NCI-H226 (cell line): ENCODE measurements around the gene AKAP5.
A peak's percentile ranks its signal among the peaks of the same experiment; 100 is the strongest.
"Not testable (repeated sequence)": the region's sequence is repeated elsewhere in the genome, so short reads cannot be mapped to it uniquely, and the experiment has no call there.

ENCODE experiments used
- DNase-seq: peaks from one replicate; pipeline ENCODE4 v3.0.0-alpha.2; 2015

AKAP5 gene

DNA sequence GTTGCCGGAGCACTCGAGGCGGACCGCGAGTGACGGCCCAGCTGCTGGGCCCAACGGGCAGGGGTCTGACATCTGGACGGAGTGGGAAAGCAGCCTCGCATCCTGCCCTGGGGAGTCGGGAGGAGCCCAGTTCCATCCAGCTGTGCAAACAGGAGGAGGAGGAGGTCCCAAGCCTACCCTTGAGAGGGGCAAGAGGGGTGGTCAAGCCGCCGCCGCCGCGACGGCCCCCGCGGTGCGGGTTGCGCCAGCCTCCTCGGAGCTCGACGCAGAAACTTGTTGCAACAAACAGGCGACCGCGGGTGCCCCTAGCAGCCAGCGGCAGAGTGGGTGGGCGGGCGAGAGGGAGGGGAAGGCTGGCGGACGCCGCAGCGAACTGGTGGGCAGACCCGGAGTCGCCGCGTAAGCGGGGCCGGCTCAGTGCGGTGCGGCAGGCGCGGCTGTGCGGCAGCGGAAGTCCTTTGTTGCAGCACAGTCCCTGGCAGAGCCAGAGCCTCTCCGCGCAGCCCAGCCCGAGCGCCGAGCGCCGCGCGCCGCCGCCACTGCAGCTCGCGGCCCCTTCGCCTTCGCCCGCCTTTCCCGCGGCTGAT lies 39.1 kb downstream of the AKAP5 start, which contains the start of gene ZBTB1:
Gene ZBTB1 (plus strand): TSS at position 461 of the 587 bp plus-strand sequence. CDS start 16,735 bp downstream, outside the sequence.
- DNase-seq, result peak; percentile 71

DNA sequence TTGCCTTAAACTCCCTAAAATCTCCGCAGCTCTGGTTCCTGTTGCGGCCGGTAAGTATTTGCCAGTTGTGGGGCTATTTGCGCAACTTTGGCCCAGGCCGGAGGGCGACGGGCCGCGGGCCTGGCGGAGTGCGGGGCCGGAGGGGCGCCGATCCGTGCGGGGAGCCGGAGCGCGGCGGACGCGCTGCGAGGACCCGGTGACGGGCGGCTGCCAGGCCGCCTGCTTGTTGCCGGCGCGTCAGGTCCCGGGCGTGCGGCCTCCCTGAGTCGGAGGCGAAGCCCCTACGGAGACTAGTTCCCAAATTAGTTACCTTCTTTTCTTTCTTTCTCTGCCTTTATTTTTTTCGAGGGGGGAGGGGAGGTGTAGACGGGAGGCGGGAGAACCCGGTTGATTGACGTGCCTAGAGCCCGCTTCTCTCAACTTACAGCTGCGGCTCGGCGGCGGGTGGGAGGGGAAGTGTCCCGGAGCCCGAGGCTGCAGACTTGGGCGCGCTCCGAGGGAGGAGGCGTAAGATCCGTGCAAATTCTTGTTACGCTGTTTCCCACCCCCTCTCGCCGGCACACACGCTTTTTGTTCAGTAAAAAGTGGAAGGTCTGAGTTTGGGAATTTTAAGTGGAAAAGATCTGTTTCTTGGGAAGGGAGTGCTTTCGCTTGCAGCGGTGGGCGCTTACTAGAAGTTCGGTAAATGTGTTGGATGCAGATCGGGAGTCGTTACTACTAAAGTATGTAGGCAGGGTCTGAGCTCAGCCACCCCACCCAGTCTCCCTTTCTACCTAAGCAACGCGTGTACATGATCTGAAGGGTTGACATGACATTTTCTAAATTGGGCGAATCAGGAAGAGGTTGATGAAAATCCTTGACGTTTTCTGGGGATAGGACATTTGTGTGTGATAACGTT lies 39.8 kb downstream of the AKAP5 start:
- peak; percentile 84 for DNase-seq

DNA sequence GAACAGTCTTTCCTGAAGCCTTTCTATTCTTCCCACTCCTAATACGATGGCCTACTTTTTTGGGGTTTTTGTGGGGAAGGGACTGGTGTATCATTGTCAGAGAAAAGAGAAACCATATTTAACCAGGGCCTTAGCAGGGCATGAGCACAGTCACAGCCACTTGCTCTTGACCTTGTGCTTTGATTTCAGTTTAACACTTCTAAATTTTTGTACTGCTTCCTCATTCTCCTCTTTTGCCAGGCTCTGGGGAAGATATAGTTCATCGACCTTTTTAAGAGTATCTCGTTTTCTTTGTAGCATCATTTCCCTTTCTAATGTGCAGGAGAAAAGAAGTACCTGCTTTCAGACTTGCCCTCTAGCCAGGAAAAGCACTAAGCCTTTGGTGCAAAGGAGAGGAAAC lies 41.4 kb downstream of the AKAP5 start:
- no peak for DNase-seq

DNA sequence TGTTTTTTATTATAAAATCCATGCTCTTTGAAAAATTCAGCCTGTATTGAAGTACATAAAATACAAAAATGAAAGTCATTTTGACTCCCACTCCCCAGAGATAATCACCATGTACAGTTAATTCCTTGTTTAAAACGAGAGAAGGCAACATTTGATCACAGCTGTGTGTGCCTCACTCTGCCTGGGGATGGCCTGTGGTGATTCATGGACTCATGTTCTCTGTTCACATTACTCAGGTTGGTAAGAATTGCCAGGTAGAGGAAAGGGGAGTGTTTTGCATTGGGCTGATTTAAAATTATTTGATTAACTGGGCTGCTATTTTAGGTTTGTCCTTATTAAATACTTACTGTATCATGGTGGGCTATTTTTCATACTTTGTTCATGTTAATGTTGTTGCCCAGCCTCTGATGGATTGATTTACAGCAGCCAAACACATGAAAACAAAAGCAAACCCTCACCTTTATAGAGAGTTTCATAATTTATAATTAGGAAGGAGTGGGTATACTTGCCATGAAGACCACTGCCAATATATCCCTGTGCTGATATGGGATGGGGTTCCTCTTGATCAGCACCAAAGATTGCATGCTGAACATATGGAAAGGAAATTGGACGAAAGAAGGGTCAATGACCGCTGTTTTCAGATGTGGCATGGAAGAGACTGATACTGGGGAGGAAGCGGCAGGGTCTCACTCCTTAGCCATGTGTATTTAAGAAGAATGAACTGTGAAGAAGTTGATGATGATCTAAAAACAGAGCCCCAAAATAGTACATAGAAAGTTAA lies 42.3 kb downstream of the AKAP5 start:
- DNase-seq, result peak; percentile 26

DNA sequence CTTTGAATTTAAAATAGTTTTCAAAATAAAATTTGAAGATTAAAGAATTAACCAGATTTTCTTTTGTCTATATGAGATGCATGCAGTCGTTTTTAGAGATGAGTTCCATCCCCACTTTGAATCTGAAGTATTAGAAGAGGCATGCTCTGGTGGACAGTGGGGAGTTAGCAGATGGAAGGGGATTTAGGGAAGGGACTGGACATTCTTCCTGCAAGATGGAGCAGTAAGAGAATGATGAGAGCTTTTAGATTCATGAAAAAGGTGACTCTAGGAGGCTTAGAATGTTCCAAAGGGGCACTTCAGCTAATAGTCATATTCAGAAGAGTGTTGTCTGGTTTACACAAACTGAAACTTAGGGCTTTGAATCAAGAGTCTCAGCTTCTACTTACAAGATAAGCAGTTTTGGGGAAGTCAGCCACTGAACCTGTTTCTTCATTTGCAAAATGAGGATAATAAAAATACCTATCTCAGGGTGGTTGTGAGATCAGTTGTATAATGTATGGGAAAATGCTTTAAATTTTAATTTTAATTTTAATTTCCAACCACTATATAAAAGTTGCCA lies 43.0 kb downstream of the AKAP5 start:
- no peak for DNase-seq

DNA sequence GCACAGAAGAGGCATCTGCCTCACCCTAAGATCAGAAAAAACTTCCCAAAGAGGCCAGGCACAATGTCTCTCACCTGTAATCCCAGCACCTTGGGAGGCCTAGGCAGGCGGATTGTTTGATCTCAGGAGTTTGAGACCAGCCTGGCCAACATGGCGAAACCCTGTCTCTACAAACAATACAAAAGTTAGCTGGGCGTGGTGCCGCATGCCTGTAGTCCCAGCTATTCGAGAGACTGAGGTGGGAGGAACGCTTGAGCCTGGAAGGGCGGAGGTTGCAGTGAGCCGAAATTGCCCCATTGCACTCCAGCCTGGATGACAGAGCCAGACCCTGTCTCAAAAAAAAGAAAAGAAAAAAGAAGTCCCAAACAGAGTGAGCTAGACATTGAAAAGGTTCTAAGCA lies 43.7 kb downstream of the AKAP5 start:
- DNase-seq, result no peak

DNA sequence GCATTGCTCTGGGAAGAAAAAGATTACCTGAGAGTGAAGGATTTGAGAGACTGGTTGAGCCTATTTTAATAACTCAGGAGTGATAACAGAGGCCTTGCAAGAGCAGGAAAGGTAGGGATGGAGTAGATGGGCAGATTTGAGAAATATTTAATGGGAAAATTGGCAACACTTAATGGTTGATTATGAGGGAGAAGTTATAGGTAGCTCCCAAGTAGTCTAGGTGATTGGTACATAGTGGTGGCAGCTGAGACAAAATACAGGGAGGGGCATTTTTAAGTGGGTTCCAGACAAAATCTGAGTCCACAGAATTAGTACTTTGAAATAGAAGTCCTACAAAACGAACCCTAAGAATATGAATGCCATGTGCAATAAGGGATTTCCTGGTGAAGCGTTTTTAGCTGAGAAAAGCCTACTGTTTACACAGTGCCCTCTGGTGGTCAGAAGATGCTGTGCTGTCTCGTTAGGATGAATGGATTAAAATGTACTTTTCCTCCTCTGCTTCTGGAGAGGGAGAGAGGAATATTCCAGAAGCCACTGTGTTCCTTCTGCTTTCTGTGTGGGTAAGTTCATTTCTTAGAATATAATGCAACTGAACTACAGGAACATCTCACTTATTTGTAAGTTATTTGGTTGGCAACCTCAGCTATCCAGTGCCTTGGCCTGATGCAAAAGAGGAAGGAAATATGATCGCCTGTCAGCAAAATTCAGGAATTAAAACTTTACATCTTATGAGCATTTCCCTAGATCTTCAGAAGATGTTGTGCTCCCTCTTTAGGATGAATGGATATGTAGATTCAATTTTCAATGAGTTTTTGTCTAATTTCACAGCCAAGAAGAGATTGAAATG lies 45.7 kb downstream of the AKAP5 start:
- DNase-seq, result peak; percentile 50

DNA sequence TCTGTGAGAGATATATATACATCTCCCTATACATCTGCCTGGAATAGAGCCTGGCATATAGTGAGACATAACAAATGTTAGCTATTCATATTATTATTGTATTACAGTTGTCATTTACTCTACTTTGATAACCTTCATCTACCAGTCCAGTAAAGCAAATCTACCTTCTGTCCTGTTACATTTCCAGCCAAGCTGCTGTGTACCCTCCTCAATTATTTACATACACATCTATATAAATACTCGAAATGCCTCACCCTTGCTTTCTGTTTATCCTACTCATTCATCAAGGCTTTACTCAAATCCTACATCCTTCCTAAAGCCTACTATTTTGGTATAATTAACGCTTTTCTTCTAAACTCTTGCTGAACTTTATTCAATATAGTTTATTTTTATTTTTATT lies 48.0 kb downstream of the AKAP5 start:
- DNase-seq, result no peak

DNA sequence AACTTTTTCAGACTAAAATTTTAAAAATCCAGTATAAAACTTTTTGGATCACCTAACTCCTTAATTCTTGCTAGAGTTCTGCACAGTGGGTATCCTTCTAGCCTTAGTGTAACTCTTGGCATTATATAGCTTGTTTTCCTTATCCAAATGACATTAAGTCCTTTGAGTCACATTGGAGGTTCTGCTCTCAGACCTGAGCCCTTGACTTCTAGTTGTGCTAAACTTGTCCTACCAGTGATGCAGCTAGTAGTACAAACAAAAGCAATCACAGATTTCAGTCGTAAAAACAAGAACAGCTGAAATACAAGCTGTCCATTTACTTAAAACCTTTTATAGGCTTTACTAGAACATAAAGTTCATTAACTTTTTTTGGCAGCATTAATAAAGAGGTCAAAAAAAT lies 49.8 kb downstream of the AKAP5 start:
- DNase-seq, result no peak

DNA sequence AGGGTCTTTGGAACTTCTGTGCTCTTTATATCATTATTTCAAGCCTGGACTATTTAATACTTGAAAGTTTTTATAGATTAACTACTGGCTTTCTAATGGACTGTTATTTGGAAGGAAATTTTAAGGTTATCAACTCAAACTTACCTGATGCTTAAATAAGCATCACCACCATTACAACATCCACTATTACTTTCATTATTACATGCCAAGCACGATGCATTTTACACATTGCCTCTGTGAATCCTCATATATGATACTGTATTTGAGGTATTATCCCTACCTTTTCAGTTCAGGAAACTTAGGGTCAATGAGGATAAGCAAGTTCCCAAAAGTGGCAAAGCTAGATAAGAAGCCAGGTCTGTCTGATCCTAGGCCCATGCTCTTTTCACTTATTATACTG lies 51.7 kb downstream of the AKAP5 start:
- DNase-seq, result no peak

DNA sequence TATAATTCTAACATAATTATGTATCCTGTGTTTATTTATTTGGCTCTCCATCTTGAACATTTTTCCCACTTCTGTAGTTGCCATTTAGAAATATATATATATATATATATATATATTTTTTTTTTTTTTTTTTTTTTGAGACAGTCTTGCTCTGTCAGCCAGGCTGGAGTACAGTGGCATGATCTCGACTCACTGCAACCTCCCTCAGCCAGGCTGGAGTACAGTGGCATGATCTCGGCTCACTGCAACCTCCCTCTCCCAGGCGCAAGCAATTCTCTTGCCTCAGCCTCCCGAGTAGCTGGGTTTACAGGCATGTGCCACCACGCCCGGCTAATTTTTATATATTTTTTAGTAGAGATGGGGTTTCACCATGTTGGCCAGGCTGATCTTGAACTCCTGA lies 52.4 kb downstream of the AKAP5 start:
- not testable (repeated sequence) for DNase-seq

DNA sequence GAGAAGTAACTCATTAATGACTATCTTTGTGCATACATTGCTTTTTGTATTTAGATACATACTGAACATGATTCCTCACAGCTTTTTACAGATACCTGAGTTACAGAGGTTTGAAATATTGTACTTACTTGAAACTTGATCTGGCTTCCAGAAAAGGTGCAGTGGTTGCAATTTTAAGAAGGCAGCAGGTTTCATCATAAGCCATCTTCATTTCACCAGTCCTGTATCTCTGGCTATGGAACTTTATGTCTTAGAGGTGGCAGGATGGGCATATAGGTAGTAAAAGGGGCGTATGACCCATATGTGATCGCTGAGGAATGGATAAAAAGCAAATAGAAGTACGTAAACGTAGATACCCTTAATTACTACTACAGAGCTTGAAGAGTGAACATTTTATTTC lies 52.9 kb downstream of the AKAP5 start:
- no peak for DNase-seq

DNA sequence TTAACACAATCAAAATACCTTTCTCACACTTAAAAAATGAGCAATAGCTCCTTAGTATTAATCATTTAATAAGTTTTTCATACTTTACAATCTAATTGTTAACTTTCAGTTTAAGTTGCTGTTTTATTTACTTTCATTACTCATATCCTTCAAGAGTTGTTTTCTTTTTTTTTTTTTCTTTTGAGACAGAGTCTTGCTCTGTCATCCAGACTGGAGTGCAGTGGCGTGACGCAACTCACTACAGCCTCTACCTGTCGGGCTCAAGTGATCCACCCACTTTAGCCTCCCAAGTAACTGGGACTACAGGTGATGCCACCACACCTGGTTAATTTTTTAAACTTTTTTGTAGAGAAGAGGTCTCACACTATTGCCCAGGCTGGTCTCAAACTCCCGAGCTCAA lies 55.4 kb downstream of the AKAP5 start:
- no peak for DNase-seq

DNA sequence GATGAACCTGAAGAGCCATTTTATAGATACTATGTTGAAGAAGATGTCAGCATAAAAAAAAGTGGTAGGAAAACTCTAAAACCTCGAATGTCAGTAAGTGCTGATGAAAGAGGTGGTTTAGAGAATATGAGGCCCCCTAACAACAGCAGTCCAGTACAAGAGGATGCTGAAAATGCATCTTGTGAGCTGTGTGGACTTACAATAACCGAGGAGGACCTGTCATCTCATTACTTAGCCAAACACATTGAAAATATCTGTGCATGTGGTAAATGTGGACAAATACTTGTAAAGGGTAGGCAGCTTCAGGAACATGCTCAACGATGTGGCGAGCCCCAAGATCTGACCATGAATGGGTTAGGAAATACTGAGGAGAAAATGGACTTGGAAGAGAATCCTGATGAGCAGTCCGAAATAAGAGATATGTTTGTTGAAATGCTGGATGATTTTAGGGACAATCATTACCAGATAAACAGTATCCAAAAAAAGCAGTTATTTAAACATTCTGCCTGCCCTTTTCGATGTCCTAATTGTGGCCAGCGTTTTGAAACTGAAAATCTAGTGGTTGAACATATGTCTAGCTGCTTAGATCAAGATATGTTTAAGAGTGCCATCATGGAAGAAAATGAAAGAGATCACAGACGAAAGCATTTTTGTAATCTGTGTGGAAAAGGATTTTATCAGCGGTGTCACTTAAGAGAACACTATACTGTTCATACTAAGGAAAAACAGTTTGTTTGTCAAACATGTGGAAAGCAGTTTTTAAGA lies 57.5 kb downstream of the AKAP5 start:
- no peak for DNase-seq
